Measurements from ENCODE around the gene PSMB3. TPM values are rescaled to one million over a fixed set of nuclear protein-coding genes. Genes with fewer than 3 reads are reported as not detected.
"Not testable (repeated sequence)": the region's sequence is repeated elsewhere in the genome, so short reads cannot be mapped to it uniquely, and the experiment has no call there.

The PSMB3 gene
- total RNA-seq, 2 experiments from 2014 or later: 335 to 348 TPM

GRCh38 chr17:38762231-38762630 is 9.7 kb downstream of the PSMB3 start:
- peaks cover 3% of the 10 kb centered on the region for H3K4me1 Mint-ChIP-seq (ENCODE audit: low read depth)
- H3K27me3 Mint-ChIP-seq: no peaks in the 10 kb centered on the region
- peaks cover 58% of the 10 kb centered on the region for H3K36me3 Mint-ChIP-seq
- ChIA-PET POLR2A (no interaction called here), CTCF (interaction anchor here (0.6 to 1.1 kb wide), 7 partner anchors 10 to 1388 kb away, joined by 3 to 4 read pairs (median 3); no protein-coding TSS in a partner anchor)
- H3K27ac Mint-ChIP-seq: no peak overlapping the region
- no peak for DNase-seq
- no peaks in the 10 kb centered on the region for H3K9me3 Mint-ChIP-seq
- no peak overlapping the region for H3K4me3 Mint-ChIP-seq
- intact Hi-C loops (cut with micrococcal nuclease): no loop called here

- DNase-seq: no peak
- Mint-ChIP-seq H3K36me3 (peaks cover 50% of the 10 kb centered on the region), H3K27ac (no peak overlapping the region), H3K4me1 (ENCODE audit: low read depth) (no peaks in the 10 kb centered on the region), H3K4me3 (no peak overlapping the region), H3K27me3 (no peaks in the 10 kb centered on the region), H3K9me3 (no peaks in the 10 kb centered on the region)
- intact Hi-C loops (cut with micrococcal nuclease): no loop called here
- ChIA-PET POLR2A (interaction anchor here (0.6 kb wide), 1 partner anchor 26 kb away, joined by 3 read pairs; no protein-coding TSS in a partner anchor), CTCF (no interaction called here)
These were observed 13.8 kb downstream of the PSMB3 start for GRCh38 chr17:38766341-38766740.

- no peak for DNase-seq
- peaks cover 37% of the 10 kb centered on the region for H3K36me3 Mint-ChIP-seq
- POLR2A ChIA-PET: interaction anchor here (0.9 kb wide), 1 partner anchor 12 kb away, joined by 3 read pairs; no protein-coding TSS in a partner anchor
These were observed 15.9 kb downstream of the PSMB3 start for GRCh38 chr17:38768417-38768816.

GRCh38 chr17:38773258-38773657 is 20.7 kb downstream of the PSMB3 start:
- POLR2A ChIA-PET: no interaction called here
- Mint-ChIP-seq H3K4me1 (ENCODE audit: low read depth) (no peaks in the 10 kb centered on the region), H3K9me3 (no peaks in the 10 kb centered on the region), H3K27ac (no peak overlapping the region), H3K36me3 (peaks cover 19% of the 10 kb centered on the region), H3K27me3 (no peaks in the 10 kb centered on the region), H3K4me3 (no peak overlapping the region)
- CTCF ChIA-PET: no interaction called here
- DNase-seq: no peak
- intact Hi-C loops (cut with micrococcal nuclease): no loop called here

More at GRCh38 chr17:38768417-38768816, 15.9 kb downstream of the PSMB3 start:
- Mint-ChIP-seq H3K27me3 (no peaks in the 10 kb centered on the region), H3K4me3 (no peak overlapping the region), H3K9me3 (no peaks in the 10 kb centered on the region), H3K4me1 (ENCODE audit: low read depth) (no peaks in the 10 kb centered on the region), H3K27ac (no peak overlapping the region)
- intact Hi-C loops (cut with micrococcal nuclease): no loop called here
- CTCF ChIA-PET: interaction anchor here (1.2 kb wide), 1 partner anchor 30 kb away, joined by 3 read pairs; no protein-coding TSS in a partner anchor

GRCh38 chr17:38777641-38778250 is 25.2 kb downstream of the PSMB3 start:
- intact Hi-C loops (cut with micrococcal nuclease): no loop called here
- Mint-ChIP-seq H3K4me1 (ENCODE audit: low read depth) (no peaks in the 10 kb centered on the region), H3K27me3 (no peaks in the 10 kb centered on the region), H3K9me3 (no peaks in the 10 kb centered on the region), H3K36me3 (peaks cover 32% of the 10 kb centered on the region), H3K27ac (no peak overlapping the region), H3K4me3 (no peak overlapping the region)
- no peak for DNase-seq
- CTCF ChIA-PET: interaction anchor here (0.7 kb wide), 1 partner anchor 116 kb away, joined by 3 read pairs; no protein-coding TSS in a partner anchor
- POLR2A ChIA-PET: interaction anchor here (1.1 kb wide), 1 partner anchor 14 kb away, joined by 3 read pairs; no protein-coding TSS in a partner anchor

GRCh38 chr17:38779965-38780752 is 27.6 kb downstream of the PSMB3 start:
- intact Hi-C loops (cut with micrococcal nuclease): no loop called here
- ChIA-PET CTCF (no interaction called here), POLR2A (no interaction called here)
- no peak overlapping the region for H3K27ac Mint-ChIP-seq
- DNase-seq: no peak
- no peaks in the 10 kb centered on the region for H3K27me3 Mint-ChIP-seq
- no peak overlapping the region for H3K4me3 Mint-ChIP-seq
- peaks cover 27% of the 10 kb centered on the region for H3K36me3 Mint-ChIP-seq
- no peaks in the 10 kb centered on the region for H3K9me3 Mint-ChIP-seq
- H3K4me1 Mint-ChIP-seq (ENCODE audit: low read depth): no peaks in the 10 kb centered on the region

GRCh38 chr17:38783227-38783626 is 30.7 kb downstream of the PSMB3 start:
- H3K27me3 Mint-ChIP-seq: no peaks in the 10 kb centered on the region
- intact Hi-C loops (cut with micrococcal nuclease): no loop called here
- no peak overlapping the region for H3K27ac Mint-ChIP-seq
- DNase-seq: no peak
- ChIA-PET POLR2A (no interaction called here), CTCF (no interaction called here)
- no peak overlapping the region for H3K4me3 Mint-ChIP-seq
- no peaks in the 10 kb centered on the region for H3K9me3 Mint-ChIP-seq
- no peaks in the 10 kb centered on the region for H3K4me1 Mint-ChIP-seq (ENCODE audit: low read depth)
- peaks cover 27% of the 10 kb centered on the region for H3K36me3 Mint-ChIP-seq

GRCh38 chr17:38786372-38786771 is 33.8 kb downstream of the PSMB3 start:
- POLR2A ChIA-PET: no interaction called here

GRCh38 chr17:38787999-38788398 is 35.5 kb downstream of the PSMB3 start:
- H3K27me3 Mint-ChIP-seq; intact Hi-C loops (cut with micrococcal nuclease); H3K27ac Mint-ChIP-seq; H3K4me3 Mint-ChIP-seq; H3K36me3 Mint-ChIP-seq; H3K4me1 Mint-ChIP-seq (ENCODE audit: low read depth); DNase-seq; H3K9me3 Mint-ChIP-seq: not testable (repeated sequence)
- CTCF ChIA-PET: interaction anchor here (1.5 kb wide), 1 partner anchor 377 kb away, joined by 3 read pairs; no protein-coding TSS in a partner anchor
- POLR2A ChIA-PET: interaction anchor here (0.7 kb wide), 1 partner anchor 23 kb away, joined by 3 read pairs; no protein-coding TSS in a partner anchor

More at GRCh38 chr17:38786372-38786771, 33.8 kb downstream of the PSMB3 start:
- H3K4me3 Mint-ChIP-seq: no peak overlapping the region
- H3K36me3 Mint-ChIP-seq: peaks cover 10% of the 10 kb centered on the region
- DNase-seq: no peak
- CTCF ChIA-PET: no interaction called here
- no peaks in the 10 kb centered on the region for H3K9me3 Mint-ChIP-seq
- intact Hi-C loops (cut with micrococcal nuclease): no loop called here
- peaks cover 3% of the 10 kb centered on the region for H3K4me1 Mint-ChIP-seq (ENCODE audit: low read depth)
- no peaks in the 10 kb centered on the region for H3K27me3 Mint-ChIP-seq
- H3K27ac Mint-ChIP-seq: no peak overlapping the region

- POLR2A ChIA-PET: interaction anchor here (0.8 kb wide), 1 partner anchor 183 kb away, joined by 3 read pairs; no protein-coding TSS in a partner anchor
- H3K36me3 Mint-ChIP-seq: peaks cover 5% of the 10 kb centered on the region
- intact Hi-C loops (cut with micrococcal nuclease): no loop called here
- no peaks in the 10 kb centered on the region for H3K27me3 Mint-ChIP-seq
- no peak overlapping the region for H3K27ac Mint-ChIP-seq
- DNase-seq: no peak
- CTCF ChIA-PET: no interaction called here
- H3K4me1 Mint-ChIP-seq (ENCODE audit: low read depth): peaks cover 6% of the 10 kb centered on the region
- H3K9me3 Mint-ChIP-seq: no peaks in the 10 kb centered on the region
- no peak overlapping the region for H3K4me3 Mint-ChIP-seq
These were observed 36.6 kb downstream of the PSMB3 start for GRCh38 chr17:38789185-38789584.

- intact Hi-C loops (cut with micrococcal nuclease); DNase-seq; H3K27ac Mint-ChIP-seq; H3K4me3 Mint-ChIP-seq; CTCF ChIA-PET; POLR2A ChIA-PET; H3K27me3 Mint-ChIP-seq; H3K9me3 Mint-ChIP-seq; H3K36me3 Mint-ChIP-seq; H3K4me1 Mint-ChIP-seq (ENCODE audit: low read depth): not testable (repeated sequence)
These were observed 37.7 kb downstream of the PSMB3 start for GRCh38 chr17:38790148-38790707.

GRCh38 chr17:38791162-38791561 is 38.6 kb downstream of the PSMB3 start:
- CTCF ChIA-PET: no interaction called here

More at GRCh38 chr17:38791162-38791561, 38.6 kb downstream of the PSMB3 start:
- peaks cover 5% of the 10 kb centered on the region for H3K36me3 Mint-ChIP-seq
- H3K4me1 Mint-ChIP-seq (ENCODE audit: low read depth): peaks cover 13% of the 10 kb centered on the region
- H3K27ac Mint-ChIP-seq: no peak overlapping the region
- intact Hi-C loops (cut with micrococcal nuclease): no loop called here
- no peaks in the 10 kb centered on the region for H3K9me3 Mint-ChIP-seq
- DNase-seq: no peak
- H3K27me3 Mint-ChIP-seq: no peaks in the 10 kb centered on the region
- H3K4me3 Mint-ChIP-seq: no peak overlapping the region
- POLR2A ChIA-PET: no interaction called here
